GM12873 (cell line): ENCODE measurements around the gene METTL4.

ENCODE experiments used
- CTCF ChIP-seq: IDR thresholded peaks from 2 replicates; pipeline ENCODE4 v1.5.1; 2012; ENCODE audit warnings: low read depth, mild to moderate bottlenecking, moderate library complexity, low read length, control low read depth; ENCODE audit not compliant: insufficient read depth; ENCODE audit errors: missing control alignments

METTL4 gene

GRCh38 chr18:2606335-2606734 lies 35.0 kb upstream of the METTL4 start:
- no peak for TF ChIP-seq CTCF

- no peak for TF ChIP-seq CTCF
Measured at GRCh38 chr18:2602844-2603243, 31.5 kb upstream of the METTL4 start.

- no peak for TF ChIP-seq CTCF
Measured at GRCh38 chr18:2597639-2598038, 26.3 kb upstream of the METTL4 start.

- TF ChIP-seq CTCF: no peak
Measured at GRCh38 chr18:2590303-2590702, 19.0 kb upstream of the METTL4 start.

- TF ChIP-seq CTCF: no peak
Measured at GRCh38 chr18:2589345-2590068, 18.2 kb upstream of the METTL4 start.

- TF ChIP-seq CTCF: no peak
Measured at GRCh38 chr18:2588666-2589344, 17.5 kb upstream of the METTL4 start.

- TF ChIP-seq CTCF: no peak
Measured at GRCh38 chr18:2587788-2588187, 16.5 kb upstream of the METTL4 start.
